ENCODE measurements around the gene ARL8A.
A peak's percentile ranks its signal among the peaks of the same experiment; 100 is the strongest.

GRCh38 chr1:202154766-202155477, 10.4 kb upstream of the ARL8A start:
- peak in 1 of 3 experiments; percentile 20 for TF ChIP-seq CTCF (IDR thresholded peaks at IDR 0.05)
- no peak for TF ChIP-seq POLR2A (IDR thresholded peaks at IDR 0.05)
- no peak for TF ChIP-seq POLR2AphosphoS5 (IDR thresholded peaks at IDR 0.05; ENCODE audit: insufficient read depth in 1 of 2, low read depth in 1 of 2)

Data from vagina (tissue), 2 donors.